ENCODE measurements around the gene VPS9D1.

- TF ChIP-seq CTCF (IDR thresholded peaks at IDR 0.05; ENCODE audit: insufficient read depth, low read depth, low read length): no peak
- TF ChIP-seq EZH2 (IDR thresholded peaks at IDR 0.05; ENCODE audit: insufficient read depth, low read length): no peak
Observed at GRCh38 chr16:89727406-89728120, 6.9 kb upstream of the VPS9D1 start.

Measured in astrocyte (in vitro differentiated cells and primary cell).